ENCODE data around the gene UACA. TPM values are rescaled to one million over a fixed set of nuclear protein-coding genes. Genes with fewer than 3 reads are reported as not detected.
"Not testable (repeated sequence)": the region's sequence is repeated elsewhere in the genome, so short reads cannot be mapped to it uniquely, and the experiment has no call there.

The UACA gene
- total RNA-seq, 4 donors from 2014 or later, result 36.1 to 158 (median 47.3) TPM

DNA sequence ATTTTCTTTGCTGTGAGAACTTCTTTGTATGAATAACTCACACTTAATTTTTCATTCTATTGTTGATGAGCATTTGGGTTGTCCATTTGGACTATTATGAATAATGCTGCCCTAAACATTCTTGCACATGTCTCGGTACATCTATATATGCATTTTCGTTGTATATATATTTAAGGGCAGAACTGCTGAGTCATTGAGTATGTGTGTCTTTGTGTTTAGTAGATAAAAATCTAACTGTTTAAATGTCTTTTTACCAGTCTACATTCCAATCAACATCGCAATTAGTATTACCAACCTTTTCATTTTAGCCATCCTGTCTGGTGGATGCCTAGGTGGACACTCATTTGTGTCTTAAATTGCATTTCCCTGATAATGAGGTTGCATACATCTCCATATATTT, 144.4 kb downstream of the UACA start:
- DNase-seq (ENCODE audit: low spot score) (no peak), ATAC-seq (ENCODE audit: low FRiP score) (no peak)
- TF ChIP-seq, protein P1, sequence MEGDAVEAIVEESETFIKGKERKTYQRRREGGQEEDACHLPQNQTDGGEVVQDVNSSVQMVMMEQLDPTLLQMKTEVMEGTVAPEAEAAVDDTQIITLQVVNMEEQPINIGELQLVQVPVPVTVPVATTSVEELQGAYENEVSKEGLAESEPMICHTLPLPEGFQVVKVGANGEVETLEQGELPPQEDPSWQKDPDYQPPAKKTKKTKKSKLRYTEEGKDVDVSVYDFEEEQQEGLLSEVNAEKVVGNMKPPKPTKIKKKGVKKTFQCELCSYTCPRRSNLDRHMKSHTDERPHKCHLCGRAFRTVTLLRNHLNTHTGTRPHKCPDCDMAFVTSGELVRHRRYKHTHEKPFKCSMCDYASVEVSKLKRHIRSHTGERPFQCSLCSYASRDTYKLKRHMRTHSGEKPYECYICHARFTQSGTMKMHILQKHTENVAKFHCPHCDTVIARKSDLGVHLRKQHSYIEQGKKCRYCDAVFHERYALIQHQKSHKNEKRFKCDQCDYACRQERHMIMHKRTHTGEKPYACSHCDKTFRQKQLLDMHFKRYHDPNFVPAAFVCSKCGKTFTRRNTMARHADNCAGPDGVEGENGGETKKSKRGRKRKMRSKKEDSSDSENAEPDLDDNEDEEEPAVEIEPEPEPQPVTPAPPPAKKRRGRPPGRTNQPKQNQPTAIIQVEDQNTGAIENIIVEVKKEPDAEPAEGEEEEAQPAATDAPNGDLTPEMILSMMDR (IDR thresholded peaks at IDR 0.05), result no peak

DNA sequence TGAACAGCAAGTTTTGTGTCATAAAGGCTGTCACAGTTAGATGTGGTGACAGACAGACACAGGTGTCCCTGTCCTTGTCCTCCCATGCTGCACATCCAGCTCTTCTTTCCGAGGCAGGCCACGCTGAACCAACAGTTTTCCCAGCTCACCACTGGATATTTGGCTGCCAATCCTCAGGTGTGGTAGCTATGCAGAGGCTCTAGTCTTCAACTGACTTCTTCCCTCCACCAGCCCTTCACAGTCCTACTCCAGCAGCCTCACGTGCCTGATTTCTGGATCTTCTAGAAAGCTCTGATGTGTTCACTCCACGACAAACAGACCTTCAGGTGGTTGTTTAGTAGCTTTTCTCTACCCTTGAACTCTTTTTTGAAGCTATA, 145.5 kb downstream of the UACA start:
- TF ChIP-seq, protein P1 (IDR thresholded peaks at IDR 0.05), result no peak
- ATAC-seq (ENCODE audit: low FRiP score) (no peak), DNase-seq (ENCODE audit: low spot score) (no peak)

DNA sequence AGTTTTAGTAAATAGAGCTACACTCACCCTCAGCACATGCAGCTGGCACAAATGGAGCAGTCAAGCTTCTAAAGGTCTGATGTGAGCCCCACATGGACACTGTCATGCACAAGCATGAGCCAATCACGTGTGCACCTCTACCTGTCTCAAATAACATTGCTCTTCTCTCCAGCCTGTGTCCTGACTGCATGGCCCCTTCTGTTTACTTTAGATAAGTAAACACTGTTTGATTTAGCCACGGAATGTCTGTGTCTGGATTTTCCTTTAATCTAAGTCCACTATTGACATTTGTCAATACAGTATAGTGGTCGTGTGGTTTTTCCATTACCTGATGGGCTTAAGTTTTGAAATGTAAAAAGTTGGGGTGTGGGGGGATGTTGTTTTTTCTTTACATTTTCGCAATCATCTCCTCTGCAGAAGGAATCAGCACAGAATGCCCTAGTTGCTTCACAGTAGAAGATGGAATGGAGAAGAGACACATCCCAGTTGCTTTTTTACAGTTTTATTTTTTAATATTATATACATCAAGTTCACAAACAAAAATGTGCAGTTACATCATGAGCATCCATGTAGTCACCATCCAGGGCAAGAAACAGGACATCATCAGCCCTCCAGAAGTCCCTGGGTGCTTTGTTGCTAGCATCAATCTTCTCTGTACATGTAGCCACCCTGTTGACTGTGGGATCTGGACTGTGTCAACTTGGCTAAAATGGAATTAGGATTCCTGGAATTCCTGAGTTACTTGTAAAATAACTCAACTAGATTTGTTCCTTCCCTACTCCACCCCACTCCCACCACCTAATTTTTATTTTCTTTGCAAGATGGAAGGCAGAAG, 146.1 kb downstream of the UACA start:
- ATAC-seq (ENCODE audit: low FRiP score), result no peak

DNA sequence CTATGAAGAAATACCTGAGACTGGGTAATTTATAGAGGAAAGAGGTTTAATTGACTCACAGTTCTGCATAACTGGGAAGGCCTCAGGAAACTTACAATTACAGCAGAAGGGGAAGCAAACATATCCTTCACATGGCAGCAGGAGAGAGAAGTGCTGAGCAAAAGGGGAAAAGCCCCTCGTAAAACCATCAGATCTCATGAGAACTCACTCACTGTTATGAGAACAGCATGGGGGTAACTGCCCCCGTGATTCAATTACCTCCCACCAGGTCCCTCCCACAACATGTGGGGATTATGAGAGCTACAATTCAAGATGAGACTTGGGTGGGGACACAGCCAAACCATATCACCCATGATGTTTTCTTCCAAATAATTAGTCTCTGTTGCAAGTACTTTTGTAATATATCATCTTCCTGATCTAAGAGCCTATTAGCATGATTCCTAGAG, 147.0 kb downstream of the UACA start:
- ATAC-seq (ENCODE audit: low FRiP score); DNase-seq (ENCODE audit: low spot score): not testable (repeated sequence)

More for the DNA sequence above, 146.1 kb downstream of the UACA start:
- DNase-seq (ENCODE audit: low spot score), result no peak
- TF ChIP-seq, protein P1 (IDR thresholded peaks at IDR 0.05), result no peak

DNA sequence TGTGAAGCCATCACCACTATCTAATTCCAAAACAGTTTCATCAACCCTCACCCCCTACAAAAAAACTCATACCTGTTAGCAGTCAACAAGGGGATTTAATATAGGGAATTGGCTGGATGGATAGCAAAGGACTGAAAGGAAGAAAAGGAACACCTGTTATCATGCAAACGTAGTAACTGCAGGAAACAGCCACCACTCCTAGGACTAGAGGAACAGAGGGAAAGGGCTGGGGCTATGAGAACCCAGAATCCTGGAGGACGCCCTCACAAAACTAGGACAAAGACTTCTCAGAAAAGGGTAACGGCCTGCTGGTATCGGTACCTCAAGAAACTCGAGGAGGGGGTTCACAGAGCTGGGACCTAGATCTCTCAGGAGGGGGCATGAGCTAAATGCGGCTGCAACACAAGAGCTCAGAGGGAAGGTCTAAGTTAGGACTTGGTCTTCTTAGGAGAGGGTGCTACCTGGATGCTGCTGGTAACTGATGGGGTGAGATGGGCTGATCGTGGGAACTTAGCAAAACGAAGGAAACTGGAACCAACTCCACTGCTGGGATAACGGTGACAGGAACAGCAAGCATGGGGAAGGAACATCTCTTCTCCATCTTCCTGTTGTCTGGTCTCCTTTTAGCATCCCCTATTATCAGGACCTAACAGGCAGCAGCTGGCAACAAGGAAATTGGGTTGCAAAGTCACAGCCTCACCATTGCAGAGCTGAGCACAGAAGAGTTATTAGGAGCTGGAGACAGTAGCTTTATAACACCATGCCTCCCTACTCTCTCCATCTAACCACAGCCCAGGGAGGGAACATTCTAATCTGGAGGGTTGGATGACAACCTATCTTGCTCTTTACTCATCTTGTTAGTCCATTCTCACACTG, 147.7 kb downstream of the UACA start:
- TF ChIP-seq, protein P1 (IDR thresholded peaks at IDR 0.05), result no peak

DNA sequence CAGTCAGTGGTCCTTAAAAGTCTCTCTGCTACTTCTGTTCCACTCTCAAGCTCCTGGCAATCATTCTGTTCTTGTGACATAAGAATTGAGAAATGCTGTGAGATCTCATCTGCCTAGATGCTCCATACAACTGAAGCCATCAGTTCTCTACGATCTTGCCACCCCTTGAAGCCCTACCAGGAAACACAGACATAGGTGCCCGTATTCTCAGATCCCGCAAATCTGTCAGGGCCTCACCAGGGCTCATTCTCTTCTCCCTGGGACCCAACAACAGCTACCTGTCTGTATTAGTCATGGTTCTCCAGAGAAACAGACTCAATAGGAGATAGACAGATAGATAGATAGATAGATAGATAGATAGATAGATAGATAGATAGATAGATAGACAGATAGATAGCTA, 149.1 kb downstream of the UACA start:
- DNase-seq (ENCODE audit: low spot score), result no peak
- TF ChIP-seq, protein P1 (IDR thresholded peaks at IDR 0.05), result no peak
- ATAC-seq (ENCODE audit: low FRiP score), result no peak

More for the DNA sequence above, 147.7 kb downstream of the UACA start:
- no peak for ATAC-seq (ENCODE audit: low FRiP score)
- no peak for DNase-seq (ENCODE audit: low spot score)

DNA sequence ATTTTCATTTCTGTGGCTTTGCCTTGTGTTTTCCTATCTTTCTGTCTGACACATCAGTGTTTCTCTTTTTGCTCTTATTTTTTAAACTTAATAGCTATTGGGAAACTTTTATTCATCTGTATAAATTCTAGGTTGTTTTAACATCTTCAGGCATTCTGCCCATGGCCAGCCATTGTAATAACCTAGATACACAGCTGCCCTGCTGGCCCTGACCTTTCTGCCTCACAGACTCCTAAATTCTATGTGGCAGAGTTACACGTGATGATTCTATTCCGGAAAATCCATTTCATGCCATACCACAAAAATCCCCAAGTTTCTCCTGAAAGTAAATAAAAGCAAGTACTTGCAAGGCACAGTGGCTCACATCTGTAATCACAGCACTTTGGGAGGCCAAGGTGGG, 150.1 kb downstream of the UACA start:
- TF ChIP-seq, protein P1 (IDR thresholded peaks at IDR 0.05), result no peak
- ATAC-seq (ENCODE audit: low FRiP score), result no peak
- DNase-seq (ENCODE audit: low spot score), result no peak
